LHCN-M2 (cell line): Measurements from ENCODE around the gene PCDHGC5. TPM values are rescaled to one million over a fixed set of nuclear protein-coding genes. Genes with fewer than 3 reads are reported as not detected.
A peak's percentile ranks its signal among the peaks of the same experiment; 100 is the strongest.

Experiments
- DNase-seq: peaks from one replicate; pipeline ENCODE4 v3.0.0-alpha.2; 2012; ENCODE audit warnings: low read depth
- total RNA-seq: library from RNA; depleted of rRNA; stranded (reverse); fragments of >200 nt; gene quantifications from 2 replicates; pipeline ENCODE4 v1.2.3, GENCODE V29; 2014

Gene PCDHGC5
- total RNA-seq, 1 experiment from 2014 or later: 2.0 TPM

- no peak for DNase-seq
Measured at GRCh38 chr5:141490771-141491170, 1.9 kb downstream of the PCDHGC5 start.

DNA sequence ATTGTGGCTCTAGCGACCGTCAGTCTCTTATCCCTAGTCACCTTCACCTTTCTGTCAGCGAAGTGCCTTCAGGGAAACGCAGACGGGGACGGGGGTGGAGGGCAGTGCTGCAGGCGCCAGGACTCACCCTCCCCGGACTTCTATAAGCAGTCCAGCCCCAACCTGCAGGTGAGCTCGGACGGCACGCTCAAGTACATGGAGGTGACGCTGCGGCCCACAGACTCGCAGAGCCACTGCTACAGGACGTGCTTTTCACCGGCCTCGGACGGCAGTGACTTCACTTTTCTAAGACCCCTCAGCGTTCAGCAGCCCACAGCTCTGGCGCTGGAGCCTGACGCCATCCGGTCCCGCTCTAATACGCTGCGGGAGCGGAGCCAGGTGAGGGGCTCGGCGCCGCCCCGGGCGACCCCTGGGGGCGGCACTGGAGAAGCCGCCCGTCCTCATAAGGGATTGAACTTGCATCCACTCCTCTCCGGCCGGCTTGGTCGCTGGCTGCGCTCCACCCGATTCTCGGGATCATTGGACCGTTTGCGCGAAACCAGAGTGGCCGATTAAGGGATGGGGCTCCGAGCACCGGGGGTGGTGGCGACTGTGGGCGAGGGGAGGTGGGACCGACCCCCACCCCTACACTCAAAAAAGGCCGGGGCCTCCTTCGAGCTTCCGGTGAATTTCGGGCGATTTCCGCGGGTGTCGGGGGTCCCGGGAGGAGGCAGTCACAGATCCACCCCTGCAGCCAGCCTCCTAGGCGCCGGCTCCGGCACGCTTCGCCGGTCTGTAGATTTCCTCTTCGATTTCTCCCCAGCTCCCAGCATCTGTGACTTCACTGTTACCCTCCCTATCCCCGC, 2.7 kb downstream of the PCDHGC5 start:
- DNase-seq: no peak

DNA sequence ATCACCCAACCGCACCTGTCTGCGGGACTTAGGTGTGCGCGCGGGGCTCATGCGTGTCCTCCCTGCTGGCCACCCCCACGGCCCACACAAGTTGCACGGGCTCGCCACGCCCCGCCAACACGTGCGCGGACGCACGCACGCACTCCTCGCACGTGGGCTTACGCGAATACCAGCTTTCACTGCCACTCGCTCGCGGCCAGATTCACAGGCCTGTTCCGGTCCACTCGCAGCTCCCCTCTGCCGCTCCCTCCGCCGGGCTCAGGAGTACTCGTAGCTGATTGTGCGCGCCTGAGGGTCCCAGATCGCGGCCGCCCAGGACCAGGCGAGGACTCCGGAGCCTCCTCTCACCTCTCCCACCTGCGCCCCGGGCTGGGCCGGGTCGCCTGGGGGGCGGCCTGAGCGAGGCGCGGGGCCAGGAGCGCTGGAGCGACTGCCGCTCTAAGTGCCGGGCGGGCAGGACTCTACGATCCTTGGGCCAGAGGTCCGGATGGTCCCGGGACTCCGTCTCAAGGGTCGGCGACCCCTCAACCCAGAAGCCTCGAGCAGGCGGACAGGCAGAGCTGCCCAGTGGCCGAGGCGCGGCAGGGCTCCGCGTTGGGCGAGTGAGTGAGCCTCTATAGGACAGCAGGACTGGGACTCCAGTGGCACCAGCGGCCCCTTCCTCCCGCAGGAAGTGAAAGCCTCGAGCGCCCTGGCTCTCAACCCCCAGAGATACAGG, 3.4 kb downstream of the PCDHGC5 start:
- DNase-seq: no peak

GRCh38 chr5:141493500-141494422, 4.9 kb downstream of the PCDHGC5 start:
- peak; percentile 69 for DNase-seq

DNA sequence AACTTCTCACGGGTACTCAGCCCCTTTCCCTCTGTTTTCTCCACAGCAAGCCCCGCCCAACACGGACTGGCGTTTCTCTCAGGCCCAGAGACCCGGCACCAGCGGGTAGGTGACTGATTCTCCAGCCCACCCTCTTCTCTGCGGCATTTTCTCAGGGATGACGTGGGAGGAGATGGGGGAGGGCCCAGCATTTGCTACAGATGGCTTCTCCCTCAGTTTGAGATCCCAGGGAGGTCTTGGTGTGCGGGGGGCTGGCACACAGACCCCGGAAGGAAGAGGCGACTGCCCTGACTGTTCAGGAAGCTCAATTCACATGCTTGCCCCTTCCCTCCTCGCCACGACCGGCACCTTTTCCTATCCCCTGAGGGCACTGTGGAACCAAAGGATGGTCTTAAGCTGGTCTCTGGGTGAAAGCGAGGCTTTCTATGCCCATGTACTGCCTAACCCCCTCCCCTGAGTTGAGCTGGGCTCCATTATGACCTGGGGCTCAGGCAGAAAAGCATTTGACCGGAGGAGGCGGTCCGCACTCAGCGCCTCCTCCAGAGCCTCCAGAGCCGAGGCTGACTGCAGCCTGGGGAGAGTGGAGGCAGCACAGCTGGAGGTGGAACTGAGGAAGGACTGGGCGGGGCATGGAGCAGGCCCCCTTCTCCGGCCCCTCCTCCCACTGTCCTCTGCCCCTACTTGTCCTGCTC, 6.0 kb downstream of the PCDHGC5 start:
- DNase-seq: no peak

DNA sequence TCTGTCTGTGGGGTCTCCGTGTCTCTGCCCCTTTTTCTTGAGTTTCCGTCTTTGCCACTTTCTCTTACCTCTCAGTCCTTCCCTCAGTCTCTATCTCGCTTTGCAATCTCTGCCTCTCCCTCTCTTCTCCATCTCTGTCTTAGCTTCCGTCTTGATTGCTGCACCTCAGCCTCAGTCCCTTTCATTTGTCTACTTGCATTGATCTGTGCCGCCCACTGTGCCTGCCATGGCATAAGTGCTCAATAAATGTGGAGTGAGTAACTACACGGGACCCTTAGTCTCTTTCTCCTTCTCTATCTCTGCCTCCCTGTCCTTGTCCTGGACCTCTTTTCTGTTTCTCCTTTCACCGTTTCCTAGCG, 6.6 kb downstream of the PCDHGC5 start:
- DNase-seq: no peak

- peak; percentile 93 for DNase-seq
Measured at GRCh38 chr5:141496038-141496437, 7.2 kb downstream of the PCDHGC5 start.

DNA sequence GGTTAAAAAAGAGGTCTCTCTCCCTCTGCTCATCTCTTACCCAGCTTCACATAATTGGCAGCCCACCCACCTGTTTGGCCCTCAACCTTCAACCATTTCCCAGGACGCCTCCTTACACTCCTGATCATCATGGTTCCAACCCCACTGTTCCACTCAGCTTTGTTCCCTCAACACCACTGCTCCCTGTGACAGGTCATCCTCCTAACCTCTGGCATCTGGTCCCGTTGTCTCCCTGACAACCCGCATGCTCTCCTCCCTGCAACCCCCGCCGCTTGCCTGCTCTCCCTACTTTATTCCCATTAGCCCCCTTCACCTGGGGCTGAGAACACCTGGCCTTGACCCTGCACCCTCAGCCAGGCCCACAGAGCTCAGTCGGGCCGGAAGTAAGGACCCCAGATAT, 12.9 kb downstream of the PCDHGC5 start:
- DNase-seq: no peak

GRCh38 chr5:141503681-141504080, 14.8 kb downstream of the PCDHGC5 start:
- DNase-seq: no peak

DNA sequence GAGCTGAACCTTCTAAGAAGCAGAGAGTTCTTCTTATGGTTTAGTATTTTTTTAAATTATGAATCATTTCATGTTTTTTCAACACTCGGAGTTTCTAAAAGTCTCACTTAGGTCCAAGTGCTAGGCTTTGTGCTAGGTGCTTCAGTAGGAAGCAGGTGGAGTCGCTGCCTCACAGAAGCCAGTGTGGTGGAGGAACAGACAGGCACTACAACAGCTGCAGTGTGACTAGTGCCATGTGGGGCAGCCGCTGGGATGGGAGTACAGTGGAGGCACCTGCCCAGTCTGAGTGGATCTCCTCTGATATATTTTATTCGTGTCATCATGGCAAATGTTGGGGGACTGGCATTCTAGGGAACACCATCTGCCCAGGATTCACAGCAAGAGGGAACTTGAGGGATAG, 15.3 kb downstream of the PCDHGC5 start:
- peak; percentile 60 for DNase-seq

DNA sequence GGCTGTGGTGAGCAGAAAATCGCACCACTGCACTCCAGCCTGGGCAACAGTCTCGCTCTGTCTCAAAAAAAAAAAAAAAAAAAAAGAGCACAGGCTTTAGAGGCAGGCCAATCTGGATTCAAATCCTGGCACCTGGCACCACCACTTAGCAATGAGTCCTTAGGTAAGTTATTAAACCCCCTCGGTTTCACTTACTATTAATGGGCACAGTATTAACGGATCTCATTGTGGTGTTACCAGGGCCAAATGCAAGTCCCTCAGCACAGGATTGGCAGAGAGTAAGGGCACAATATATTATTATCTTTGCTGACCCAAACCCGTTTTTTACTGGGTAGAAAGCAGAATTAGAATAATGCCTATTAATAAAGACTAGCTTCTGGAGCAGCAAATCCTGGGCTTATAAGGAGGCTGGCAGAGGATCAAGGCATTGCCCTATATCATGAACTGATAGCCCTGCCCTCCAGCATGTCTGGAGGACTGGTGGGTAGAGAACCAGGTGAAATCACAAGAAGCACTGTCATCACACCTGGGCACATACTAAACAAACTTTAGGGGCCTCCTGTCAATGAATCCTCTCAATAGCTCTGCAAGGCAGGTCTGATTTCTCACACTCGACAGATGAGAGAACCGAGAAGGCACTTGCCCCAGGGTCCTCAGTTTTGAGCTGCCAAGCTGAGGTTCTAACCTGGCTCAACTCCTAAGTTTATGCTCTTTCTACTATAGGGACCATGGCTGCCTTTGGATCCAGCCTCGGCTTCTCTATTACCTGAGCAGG, 17.7 kb downstream of the PCDHGC5 start:
- no peak for DNase-seq

DNA sequence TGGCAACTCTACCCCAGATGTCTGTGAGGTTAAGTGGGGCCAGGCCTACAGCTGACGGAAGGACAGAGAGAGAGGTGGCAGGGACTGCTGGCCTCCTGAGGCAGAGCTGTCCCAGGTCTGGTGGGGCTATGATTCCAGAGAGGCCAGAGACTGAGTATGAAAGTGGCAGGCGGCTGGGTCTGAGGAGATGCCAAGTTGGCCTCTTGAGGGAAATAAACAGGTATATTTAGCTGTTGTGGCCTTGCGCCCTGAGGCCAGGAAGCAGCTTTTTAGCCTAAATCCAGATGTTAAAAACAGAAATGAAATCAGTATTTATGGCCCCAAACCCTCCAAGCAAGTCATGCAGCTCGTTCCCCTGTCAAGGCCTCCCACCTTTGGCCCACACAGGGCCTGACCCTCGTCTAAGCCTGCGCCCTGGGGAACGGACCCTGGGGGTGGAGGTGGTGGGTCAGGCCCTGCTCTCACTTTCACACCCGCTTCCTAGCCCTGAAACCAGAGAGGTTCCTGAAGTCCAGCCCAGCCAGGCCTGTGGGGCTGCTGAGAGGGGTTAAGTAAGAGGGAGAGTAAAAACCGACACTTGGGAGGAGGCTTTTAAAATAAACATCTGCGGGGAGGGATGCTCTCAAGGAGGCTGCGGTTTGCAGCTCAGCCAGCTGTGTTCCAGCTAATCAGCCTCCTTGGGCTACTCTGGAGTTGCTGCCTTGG, 18.7 kb downstream of the PCDHGC5 start:
- DNase-seq: peak; percentile 84

DNA sequence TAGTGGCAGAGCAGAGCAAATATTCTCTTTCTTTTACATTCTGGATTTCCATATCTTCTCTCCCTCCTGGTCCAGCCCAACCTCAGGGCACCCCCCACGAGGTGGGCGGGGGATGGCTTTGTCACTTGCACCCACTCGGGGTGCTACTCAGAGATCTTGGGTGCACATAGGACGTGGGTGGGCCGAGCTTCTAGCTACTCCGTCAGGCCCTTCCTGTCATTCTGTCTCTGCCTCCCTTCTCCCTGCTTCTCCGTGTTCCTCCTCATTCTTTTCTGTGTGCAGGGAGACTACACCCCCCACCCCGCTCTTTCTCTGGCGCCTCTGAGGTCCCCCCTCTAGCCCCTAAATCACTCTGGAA, 19.5 kb downstream of the PCDHGC5 start:
- no peak for DNase-seq

DNA sequence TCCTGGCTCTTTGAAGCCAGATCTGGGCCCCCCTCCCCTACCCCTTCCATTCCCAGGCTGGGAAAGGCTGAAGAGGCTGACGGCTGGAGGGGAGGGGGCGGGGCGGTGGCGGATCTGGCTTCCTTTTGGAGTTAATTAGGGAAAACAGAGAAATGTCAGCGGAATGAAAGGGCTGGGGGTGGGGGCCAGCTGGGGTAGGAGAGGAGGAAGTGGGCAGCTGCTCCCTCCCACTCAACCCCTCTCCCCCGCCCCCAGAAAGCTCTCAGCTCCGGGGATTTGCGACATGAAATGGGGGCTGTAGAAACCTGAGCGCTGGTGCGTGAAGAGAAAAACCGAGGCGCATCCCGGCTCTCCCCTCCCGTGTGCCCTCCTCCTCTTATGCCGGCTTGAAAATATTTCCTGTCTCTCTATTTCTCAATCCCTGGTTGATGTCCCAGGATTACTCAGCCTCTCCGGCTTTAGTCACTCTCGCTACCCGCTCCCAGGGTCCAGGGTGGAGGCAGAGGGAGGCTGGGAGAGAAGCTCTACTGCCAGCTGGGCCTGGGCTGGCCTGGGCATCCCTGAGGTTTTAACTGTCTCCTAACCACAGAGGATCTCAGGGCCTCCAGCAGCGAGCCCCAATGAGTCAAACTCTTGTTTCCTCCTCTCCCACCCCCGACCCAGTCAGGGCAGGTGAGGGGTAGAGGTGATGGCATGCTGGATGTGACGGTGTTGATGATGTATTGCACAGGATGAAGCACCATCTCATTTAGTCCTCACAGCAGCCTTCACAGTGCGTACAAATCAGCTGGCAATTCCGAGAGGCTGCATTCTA, 20.1 kb downstream of the PCDHGC5 start:
- DNase-seq: peak; percentile 98

- DNase-seq: no peak
Measured at GRCh38 chr5:141510160-141510559, 21.3 kb downstream of the PCDHGC5 start.

- no peak for DNase-seq
Measured at GRCh38 chr5:141510850-141511601, 22.1 kb downstream of the PCDHGC5 start.

GRCh38 chr5:141511771-141512325, 23.0 kb downstream of the PCDHGC5 start:
- DNase-seq: no peak

- peak; percentile 61 for DNase-seq
Measured at GRCh38 chr5:141512390-141512910, 23.6 kb downstream of the PCDHGC5 start.
